ENCODE measurements around the gene RANBP10.

GRCh38 chr16:67841198-67841815, 34.9 kb upstream of the RANBP10 start:
- TF ChIP-seq POLR2A (IDR thresholded peaks at IDR 0.05) (no peak), CTCF (IDR thresholded peaks at IDR 0.05) (no peak)

Measured in esophagus squamous epithelium (tissue), 4 donors.